Measurements from ENCODE around the gene FHIP2A. TPM values are rescaled to one million over a fixed set of nuclear protein-coding genes. Genes with fewer than 3 reads are reported as not detected.

Gene FHIP2A
- total RNA-seq, 1 experiment from 2014 or later: 20.7 TPM

- RAD21 ChIA-PET (ENCODE audit: low non-redundant PET in 1 of 2, low total read pairs in 2 of 2, uncharacterized antibody in 2 of 2, unreplicated experiment in 2 of 2): no interaction called here
- no peak overlapping the region for H2AFZ ChIP-seq (ENCODE audit: low read depth, low read length, poor library complexity, severe bottlenecking)
- DNase-seq (ENCODE audit: low read depth, low spot score): no peak
- POLR2A ChIA-PET: no interaction called here
- H3K27me3 ChIP-seq (ENCODE audit: insufficient read depth, low read length): no peaks in the 10 kb centered on the region
- no peaks in the 10 kb centered on the region for H3K9me3 ChIP-seq (ENCODE audit: control insufficient read depth in 1 of 2, insufficient read depth in 1 of 2, low read depth in 1 of 2, low read length in 2 of 2)
- H3K9me2 ChIP-seq (ENCODE audit: insufficient read depth): no peaks in the 10 kb centered on the region
- intact Hi-C loops (cut with micrococcal nuclease): no loop called here
- H3K36me3 ChIP-seq (ENCODE audit: control insufficient read depth in 1 of 2, insufficient read depth in 2 of 2, low read length in 2 of 2): peaks cover 7 to 25% of the 10 kb centered on the region in 2 experiments
- ATAC-seq: no peak
- no peak overlapping the region for H3K4me3 ChIP-seq (replicated peaks in 1 of 2; ENCODE audit: low read depth in 1 of 2, low read length in 2 of 2)
- no peaks in the 10 kb centered on the region; the same call in 1 of the 2 replicates for H4K20me1 ChIP-seq (ENCODE audit: insufficient read depth)
- no peak overlapping the region for H3K4me2 ChIP-seq (ENCODE audit: low read length)
- H3K9ac ChIP-seq (ENCODE audit: low read length): no peak overlapping the region
- no peaks in the 10 kb centered on the region for H3K4me1 ChIP-seq (ENCODE audit: control insufficient read depth in 1 of 2, insufficient read depth in 2 of 2, low read length in 2 of 2)
- TF ChIP-seq CEBPB (IDR thresholded peaks at IDR 0.05; ENCODE audit: low read depth) (no peak), SRF (IDR thresholded peaks at IDR 0.05; ENCODE audit: low read depth) (no peak), ATF3 (IDR thresholded peaks at IDR 0.05) (no peak), ZFX (IDR thresholded peaks at IDR 0.05) (no peak), POLR2A (IDR thresholded peaks at IDR 0.05; ENCODE audit: borderline replicate concordance, extremely low read depth, insufficient read depth, insufficient read length) (no peak), EZH2 (IDR thresholded peaks at IDR 0.05) (no peak), TCF7L2 (IDR thresholded peaks at IDR 0.05; ENCODE audit: borderline replicate concordance, extremely low read depth, insufficient read depth, insufficient read length) (no peak), YY1 (IDR thresholded peaks at IDR 0.05; ENCODE audit: extremely low read depth, insufficient replicate concordance, low read depth, low read length) (no peak), RAD21 (IDR thresholded peaks at IDR 0.05; ENCODE audit: low read depth) (no peak), FOSL1 (IDR thresholded peaks at IDR 0.05; ENCODE audit: low read depth) (no peak), MAX (IDR thresholded peaks at IDR 0.05) (no peak), SP1 (IDR thresholded peaks at IDR 0.05; ENCODE audit: low read depth) (no peak), EGR1 (IDR thresholded peaks at IDR 0.05; ENCODE audit: low read depth) (no peak)
- H3K79me2 ChIP-seq (ENCODE audit: insufficient read depth, low read length): no peaks in the 10 kb centered on the region
- no TSS peak for BruUV-seq (replicated peaks)
- CTCF ChIA-PET: interaction anchor here (1.5 kb wide), 1 partner anchor 20 kb away, joined by 4 read pairs; no protein-coding TSS in a partner anchor
- no peak overlapping the region for H3K27ac ChIP-seq (ENCODE audit: low read depth, low read length)
Measured at GRCh38 chr10:114859222-114859621, 37.6 kb downstream of the FHIP2A start.
